H4 (cell line): Measurements from ENCODE around the gene BPTF. TPM values are rescaled to one million over a fixed set of nuclear protein-coding genes. Genes with fewer than 3 reads are reported as not detected.
"Not testable (repeated sequence)": the region's sequence is repeated elsewhere in the genome, so short reads cannot be mapped to it uniquely, and the experiment has no call there.

Experiments
- DNase-seq: peaks from one replicate; pipeline ENCODE4 v3.0.0-alpha.2; 2015; ENCODE audit warnings: low spot score
- total RNA-seq: library from RNA; depleted of rRNA; stranded (reverse); fragments of >200 nt; shearing (Covaris generic); gene quantifications from 2 replicates; pipeline ENCODE4 v1.2.3, GENCODE V29; 2014

BPTF gene
- total RNA-seq, 1 experiment from 2014 or later: 23.4 TPM

GRCh38 chr17:67833134-67833533 is 7.8 kb downstream of the BPTF start:
- DNase-seq: no peak

GRCh38 chr17:67833946-67834631 is 8.8 kb downstream of the BPTF start:
- no peak for DNase-seq

- DNase-seq: no peak
These were observed 9.3 kb downstream of the BPTF start for GRCh38 chr17:67834634-67835033.

GRCh38 chr17:67836205-67836987 is 11.1 kb downstream of the BPTF start:
- no peak for DNase-seq

- DNase-seq: no peak
These were observed 12.7 kb downstream of the BPTF start for GRCh38 chr17:67837965-67838364.

- no peak for DNase-seq
These were observed 13.2 kb downstream of the BPTF start for GRCh38 chr17:67838538-67838937.

GRCh38 chr17:67841992-67842391 is 16.7 kb downstream of the BPTF start:
- DNase-seq: no peak

- no peak for DNase-seq
These were observed 17.3 kb downstream of the BPTF start for GRCh38 chr17:67842648-67843047.

GRCh38 chr17:67845374-67845773 is 20.1 kb downstream of the BPTF start:
- no peak for DNase-seq

GRCh38 chr17:67848189-67848588 is 22.9 kb downstream of the BPTF start:
- DNase-seq: not testable (repeated sequence)

- DNase-seq: not testable (repeated sequence)
These were observed 23.5 kb downstream of the BPTF start for GRCh38 chr17:67848846-67849245.

- DNase-seq: no peak
These were observed 25.8 kb downstream of the BPTF start for GRCh38 chr17:67850991-67851631.

- DNase-seq: no peak
These were observed 28.4 kb downstream of the BPTF start for GRCh38 chr17:67853703-67854102.

GRCh38 chr17:67854378-67854777 is 29.1 kb downstream of the BPTF start:
- no peak for DNase-seq

GRCh38 chr17:67855504-67856324 is 30.4 kb downstream of the BPTF start:
- DNase-seq: no peak

GRCh38 chr17:67856402-67856801 is 31.1 kb downstream of the BPTF start:
- DNase-seq: not testable (repeated sequence)

GRCh38 chr17:67862614-67863217 is 37.4 kb downstream of the BPTF start:
- DNase-seq: no peak

GRCh38 chr17:67863624-67864247 is 38.4 kb downstream of the BPTF start:
- DNase-seq: no peak

GRCh38 chr17:67865438-67865837 is 40.1 kb downstream of the BPTF start:
- DNase-seq: no peak

- DNase-seq: no peak
These were observed 42.3 kb downstream of the BPTF start for GRCh38 chr17:67867591-67867990.

GRCh38 chr17:67868176-67868575 is 42.9 kb downstream of the BPTF start:
- DNase-seq: no peak
